Raji (cell line): ENCODE results near the gene KMT2C.
A peak's percentile ranks its signal among the peaks of the same experiment; 100 is the strongest.

Source experiments
- POLR2A ChIP-seq: IDR thresholded peaks from 2 replicates; pipeline ENCODE4 v1.6.1; 2011; ENCODE audit warnings: low read depth, low read length, control low read depth; ENCODE audit not compliant: insufficient read depth

KMT2C gene

GRCh38 chr7:152435384-152436110 lies at the start of gene KMT2C:
KMT2C (minus strand) TSS chr7:152436003; CDS start chr7:152435786, 217 bp downstream.
- peak; percentile 62 for TF ChIP-seq POLR2A

- TF ChIP-seq POLR2A = no peak
Measured at GRCh38 chr7:152481082-152481481, 45.3 kb upstream of the KMT2C start.

GRCh38 chr7:152480664-152481063 lies 44.9 kb upstream of the KMT2C start:
- no peak for TF ChIP-seq POLR2A

GRCh38 chr7:152479595-152479994 lies 43.8 kb upstream of the KMT2C start:
- no peak for TF ChIP-seq POLR2A

- TF ChIP-seq POLR2A = no peak
Measured at GRCh38 chr7:152478140-152478539, 42.3 kb upstream of the KMT2C start.

GRCh38 chr7:152477079-152477478 lies 41.3 kb upstream of the KMT2C start:
- TF ChIP-seq POLR2A = no peak

GRCh38 chr7:152476551-152476950 lies 40.7 kb upstream of the KMT2C start:
- no peak for TF ChIP-seq POLR2A

- no peak for TF ChIP-seq POLR2A
Measured at GRCh38 chr7:152467225-152467624, 31.4 kb upstream of the KMT2C start.

GRCh38 chr7:152465119-152465387 lies 29.2 kb upstream of the KMT2C start:
- TF ChIP-seq POLR2A = no peak

- TF ChIP-seq POLR2A = peak; percentile 53
Measured at GRCh38 chr7:152464312-152465118, 28.7 kb upstream of the KMT2C start.

- peak; percentile 68 for TF ChIP-seq POLR2A
Measured at GRCh38 chr7:152463709-152464311, 28.0 kb upstream of the KMT2C start.

- peak; percentile 73 for TF ChIP-seq POLR2A
Measured at GRCh38 chr7:152462995-152463708, 27.3 kb upstream of the KMT2C start.

GRCh38 chr7:152459724-152460251 lies 24.0 kb upstream of the KMT2C start:
- peak; percentile 28; the same call in 1 of the 2 replicates for TF ChIP-seq POLR2A

GRCh38 chr7:152451356-152451755 lies 15.6 kb upstream of the KMT2C start:
- TF ChIP-seq POLR2A = no peak

GRCh38 chr7:152443586-152443985 lies 7.8 kb upstream of the KMT2C start:
- TF ChIP-seq POLR2A = no peak

GRCh38 chr7:152442330-152442835 lies 6.6 kb upstream of the KMT2C start:
- TF ChIP-seq POLR2A = no peak
